ENCODE results near the gene MT1M.
"Not testable (repeated sequence)": the region's sequence is repeated elsewhere in the genome, so short reads cannot be mapped to it uniquely, and the experiment has no call there.

Gene MT1M

GRCh38 chr16:56649271-56649670 lies 16.8 kb downstream of the MT1M start:
- DNase-seq (ENCODE audit: low read depth, low spot score), result no peak

- DNase-seq (ENCODE audit: low read depth, low spot score), result no peak
Measured at GRCh38 chr16:56649820-56650219, 17.4 kb downstream of the MT1M start.

GRCh38 chr16:56651586-56651985 lies 19.1 kb downstream of the MT1M start, which contains the start of gene MT1B:
MT1B (plus strand) TSS chr16:56651886; CDS start chr16:56651954, 68 bp downstream.
- DNase-seq (ENCODE audit: low read depth, low spot score), result no peak

- no peak for DNase-seq (ENCODE audit: low read depth, low spot score)
Measured at GRCh38 chr16:56652600-56652999, 20.1 kb downstream of the MT1M start.

GRCh38 chr16:56653218-56653617 lies 20.8 kb downstream of the MT1M start:
- no peak for DNase-seq (ENCODE audit: low read depth, low spot score)

GRCh38 chr16:56657555-56658326 lies 25.3 kb downstream of the MT1M start, which contains the start of gene MT1F:
MT1F (plus strand) TSS chr16:56657959; CDS start chr16:56658059, 100 bp downstream.
- peak; percentile 50 for DNase-seq (ENCODE audit: low read depth, low spot score)

GRCh38 chr16:56658327-56658875 lies 25.9 kb downstream of the MT1M start:
- DNase-seq (ENCODE audit: low read depth, low spot score), result no peak

- DNase-seq (ENCODE audit: low read depth, low spot score), result no peak
Measured at GRCh38 chr16:56662357-56663354, 30.2 kb downstream of the MT1M start.

- no peak for DNase-seq (ENCODE audit: low read depth, low spot score)
Measured at GRCh38 chr16:56664506-56664905, 32.0 kb downstream of the MT1M start.

GRCh38 chr16:56665286-56666261 lies 33.1 kb downstream of the MT1M start:
- not testable (repeated sequence) for DNase-seq (ENCODE audit: low read depth, low spot score)

GRCh38 chr16:56667581-56668571 lies 35.4 kb downstream of the MT1M start, which contains the start of gene MT1G:
MT1G (minus strand) TSS chr16:56668065; CDS start chr16:56667993, 72 bp downstream.
- peak; percentile 37 for DNase-seq (ENCODE audit: low read depth, low spot score)

- DNase-seq (ENCODE audit: low read depth, low spot score), result no peak
Measured at GRCh38 chr16:56669005-56669839, 36.8 kb downstream of the MT1M start, which contains the start of gene MT1H. MT1H (plus strand) TSS chr16:56669814; CDS start chr16:56669885, 71 bp downstream.

- no peak for DNase-seq (ENCODE audit: low read depth, low spot score)
Measured at GRCh38 chr16:56669840-56670619, 37.6 kb downstream of the MT1M start.

GRCh38 chr16:56670620-56670934 lies 38.1 kb downstream of the MT1M start:
- DNase-seq (ENCODE audit: low read depth, low spot score), result no peak

GRCh38 chr16:56671691-56672090 lies 39.2 kb downstream of the MT1M start:
- not testable (repeated sequence) for DNase-seq (ENCODE audit: low read depth, low spot score)

- DNase-seq (ENCODE audit: low read depth, low spot score), result not testable (repeated sequence)
Measured at GRCh38 chr16:56672171-56672570, 39.7 kb downstream of the MT1M start.

GRCh38 chr16:56672761-56673536 lies 40.5 kb downstream of the MT1M start:
- no peak for DNase-seq (ENCODE audit: low read depth, low spot score)
